HG03520 (cell line): ENCODE data around the gene ARHGAP42.
"Not testable (repeated sequence)": the region's sequence is repeated elsewhere in the genome, so short reads cannot be mapped to it uniquely, and the experiment has no call there.

Source experiments
- ATAC-seq: cut with Tn5 transposase; IDR thresholded peaks from one replicate; pipeline ENCODE4 v1.9.1; 2021; ENCODE audit warnings: mild to moderate bottlenecking, moderate library complexity; ENCODE audit not compliant: unreplicated experiment

Gene ARHGAP42

GRCh38 chr11:101008961-101009689, 322.0 kb downstream of the ARHGAP42 start:
- ATAC-seq: no peak

GRCh38 chr11:101009690-101010055, 322.6 kb downstream of the ARHGAP42 start:
- no peak for ATAC-seq

- no peak for ATAC-seq
These were observed 323.8 kb downstream of the ARHGAP42 start for GRCh38 chr11:101010899-101011298.

GRCh38 chr11:101011881-101012280, 324.8 kb downstream of the ARHGAP42 start:
- ATAC-seq: no peak

- ATAC-seq: not testable (repeated sequence)
These were observed 326.6 kb downstream of the ARHGAP42 start for GRCh38 chr11:101013702-101014101.

- ATAC-seq: no peak
These were observed 327.7 kb downstream of the ARHGAP42 start for GRCh38 chr11:101014600-101015285.

GRCh38 chr11:101019870-101020269, 332.8 kb downstream of the ARHGAP42 start:
- ATAC-seq: no peak

DNA sequence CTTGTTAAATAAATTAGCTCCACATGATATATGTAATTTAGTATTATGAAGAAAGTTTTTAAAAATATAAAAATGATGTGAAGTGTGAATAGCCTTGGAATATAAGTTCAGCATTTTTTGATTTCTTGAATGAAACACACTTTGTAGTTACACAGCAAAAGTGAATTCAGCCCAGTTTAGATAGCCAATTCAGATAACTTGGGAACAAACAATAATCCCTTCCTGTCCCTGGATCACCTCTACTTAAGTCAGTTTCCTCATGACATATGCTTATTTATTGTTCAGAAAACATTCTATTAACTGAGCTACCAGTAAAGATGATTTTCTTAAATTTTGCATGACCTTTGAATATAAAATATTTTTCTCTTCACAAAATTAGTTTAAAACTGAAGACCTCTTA, 335.2 kb downstream of the ARHGAP42 start:
- ATAC-seq: no peak

DNA sequence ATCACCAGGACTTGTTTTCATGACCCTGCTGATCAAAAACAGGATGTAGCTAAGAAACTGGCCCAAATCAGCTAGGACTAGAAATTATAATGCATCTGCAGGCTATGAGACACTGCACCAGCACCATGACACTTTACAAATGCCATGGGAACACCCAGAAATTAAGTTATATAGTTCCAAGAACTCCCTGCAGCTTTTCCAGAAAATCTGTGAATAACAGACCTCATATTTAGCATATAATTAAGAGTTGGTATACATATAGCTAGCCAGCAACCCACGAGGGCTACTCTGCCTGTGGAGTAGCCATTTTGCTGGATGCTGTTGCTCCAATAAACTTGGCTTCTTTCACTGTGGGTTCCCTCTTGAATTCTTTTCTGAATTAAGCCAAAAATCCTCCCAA, 341.6 kb downstream of the ARHGAP42 start:
- no peak for ATAC-seq

DNA sequence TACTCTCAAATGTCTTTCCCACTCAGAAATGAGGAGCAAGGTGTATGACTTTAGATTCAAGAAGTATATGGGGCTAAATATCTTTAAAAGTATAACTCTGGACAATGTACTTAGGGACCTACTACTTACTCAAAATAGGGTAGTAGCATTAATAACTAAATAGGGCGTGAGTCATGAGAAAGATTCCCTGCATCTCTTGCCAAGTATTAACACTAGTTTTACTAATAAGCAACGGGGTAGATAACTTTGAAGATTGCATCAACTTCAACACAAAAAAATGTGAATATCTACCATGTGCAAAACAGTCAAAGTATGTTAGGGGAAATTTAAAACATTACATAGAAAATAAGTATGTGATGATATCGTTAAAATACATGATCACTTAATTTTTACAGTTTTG, 342.9 kb downstream of the ARHGAP42 start:
- no peak for ATAC-seq

- no peak for ATAC-seq
These were observed 343.6 kb downstream of the ARHGAP42 start for GRCh38 chr11:101030692-101031091.

DNA sequence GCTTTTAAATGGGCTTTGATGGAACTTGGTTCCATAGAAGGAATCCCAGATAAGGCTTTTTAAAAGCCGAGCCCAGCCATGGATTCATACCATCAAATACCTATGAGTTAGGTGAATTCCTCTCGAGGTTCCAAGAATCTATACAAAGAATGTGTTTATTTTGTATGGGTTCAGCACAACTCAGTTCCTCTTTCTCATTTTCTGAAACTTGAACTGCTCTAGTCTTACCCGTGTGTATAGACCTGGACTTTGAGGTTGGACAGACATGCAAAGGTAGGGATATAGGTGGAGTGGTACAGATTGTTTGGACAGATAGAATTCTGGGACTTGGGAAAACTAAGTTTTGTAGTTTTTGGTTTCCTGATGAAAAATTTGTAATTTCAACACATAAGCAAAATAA, 344.6 kb downstream of the ARHGAP42 start:
- no peak for ATAC-seq

GRCh38 chr11:101032991-101033390, 345.9 kb downstream of the ARHGAP42 start:
- no peak for ATAC-seq

DNA sequence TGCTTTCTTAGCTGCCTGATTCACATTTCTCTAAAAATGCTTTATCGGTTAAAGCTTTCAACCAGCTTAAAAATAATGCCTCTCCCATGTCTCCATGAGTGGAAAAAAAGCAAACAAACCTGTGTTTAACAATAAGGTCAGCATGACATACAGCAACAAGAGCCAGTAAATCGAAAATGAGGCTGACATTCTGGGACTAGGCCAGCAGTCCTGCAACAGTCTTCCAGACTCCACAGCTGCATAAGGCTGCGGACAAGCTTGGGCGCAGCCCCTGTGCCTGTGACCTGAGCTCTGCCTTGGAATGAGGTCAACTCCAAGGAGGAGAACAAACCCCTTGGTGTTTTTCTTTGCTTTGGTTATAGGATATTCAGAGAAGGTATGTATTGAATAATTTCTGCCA, 347.0 kb downstream of the ARHGAP42 start:
- no peak for ATAC-seq

- ATAC-seq: no peak
These were observed 348.8 kb downstream of the ARHGAP42 start for GRCh38 chr11:101035872-101036271.
